RWPE2 (cell line): ENCODE measurements around the gene ZSCAN12.

Experiments
- ATAC-seq: fragments of 200-7000 bp; cut with Tn5 transposase; 3 replicates; pipeline ENCODE4 v1.9.1; 2021; ENCODE audit warnings: low read depth
- DNase-seq: peaks from one replicate; pipeline ENCODE4 v3.0.0-alpha.2; 2020; ENCODE audit warnings: low spot score
- H3K27ac ChIP-seq: fragments of 450-650 bp; 2 replicates; pipeline ENCODE4 v1.5.1; 2017; ENCODE audit warnings: mild to moderate bottlenecking; ENCODE audit not compliant: poor library complexity, severe bottlenecking
- H3K27me3 ChIP-seq: fragments of 250-450 bp; sonication (Bioruptor Pico); 2 replicates; pipeline ENCODE4 v1.5.1; 2021; ENCODE audit warnings: mild to moderate bottlenecking, moderate library complexity; ENCODE audit not compliant: insufficient read depth, poor library complexity, severe bottlenecking
- H3K36me3 ChIP-seq: fragments of 250-450 bp; sonication (Bioruptor Pico); 2 replicates; pipeline ENCODE4 v1.5.1; 2020; ENCODE audit warnings: low read depth, mild to moderate bottlenecking, moderate library complexity
- H3K4me1 ChIP-seq: fragments of 250-450 bp; sonication (Bioruptor Pico); 2 replicates; pipeline ENCODE4 v1.5.1; 2021; ENCODE audit warnings: mild to moderate bottlenecking, moderate library complexity; ENCODE audit not compliant: insufficient read depth, poor library complexity, severe bottlenecking
- H3K4me3 ChIP-seq: fragments of 250-450 bp; sonication (Bioruptor Pico); 2 replicates; pipeline ENCODE4 v1.5.1; 2021; ENCODE audit warnings: mild to moderate bottlenecking, moderate library complexity; ENCODE audit not compliant: severe bottlenecking
- H3K9me3 ChIP-seq: fragments of 250-450 bp; sonication (Bioruptor Pico); 2 replicates; pipeline ENCODE4 v1.5.1; 2021; ENCODE audit warnings: mild to moderate bottlenecking, moderate library complexity; ENCODE audit not compliant: severe bottlenecking
- CTCF ChIP-seq: fragments of 450-650 bp; IDR thresholded peaks from one replicate; pipeline ENCODE4 v1.5.1; 2017; ENCODE audit warnings: mild to moderate bottlenecking, moderate library complexity; ENCODE audit not compliant: poor library complexity, severe bottlenecking

ZSCAN12 gene

GRCh38 chr6:28343898-28344677, 55.5 kb downstream of the ZSCAN12 start:
- DNase-seq (no peak), ATAC-seq (no peak)
- peaks cover under 1% of the 10 kb centered on the region for H3K4me1 ChIP-seq
- no peak overlapping the region for H3K4me3 ChIP-seq
- H3K27me3 ChIP-seq: no peaks in the 10 kb centered on the region
- H3K36me3 ChIP-seq: no peaks in the 10 kb centered on the region
- TF ChIP-seq CTCF: no peak
- H3K9me3 ChIP-seq: no peaks in the 10 kb centered on the region
- no peak overlapping the region for H3K27ac ChIP-seq

- ATAC-seq: no peak
- peaks cover 4% of the 10 kb centered on the region for H3K4me1 ChIP-seq
- H3K9me3 ChIP-seq: no peaks in the 10 kb centered on the region
- no peak for DNase-seq
- TF ChIP-seq CTCF: no peak
- no peaks in the 10 kb centered on the region for H3K36me3 ChIP-seq
- H3K27me3 ChIP-seq: no peaks in the 10 kb centered on the region
- no peak overlapping the region for H3K4me3 ChIP-seq
- no peak overlapping the region for H3K27ac ChIP-seq
Measured at GRCh38 chr6:28340310-28341095, 59.0 kb downstream of the ZSCAN12 start.

GRCh38 chr6:28337121-28337520, 62.4 kb downstream of the ZSCAN12 start:
- no peaks in the 10 kb centered on the region for H3K36me3 ChIP-seq
- ATAC-seq (no peak), DNase-seq (no peak)
- H3K4me3 ChIP-seq: no peak overlapping the region
- H3K9me3 ChIP-seq: no peaks in the 10 kb centered on the region
- H3K27me3 ChIP-seq: no peaks in the 10 kb centered on the region
- no peak for TF ChIP-seq CTCF
- peaks cover 4% of the 10 kb centered on the region for H3K4me1 ChIP-seq
- H3K27ac ChIP-seq: peak overlapping the region; percentile 66

- DNase-seq (no peak), ATAC-seq (peak; percentile 6; the same call in 1 of the 3 replicates)
- TF ChIP-seq CTCF: no peak
- H3K9me3 ChIP-seq: no peaks in the 10 kb centered on the region
- no peaks in the 10 kb centered on the region for H3K27me3 ChIP-seq
- peak overlapping the region; percentile 44 for H3K4me3 ChIP-seq
- peak overlapping the region; percentile 66 for H3K27ac ChIP-seq
- peaks cover 4% of the 10 kb centered on the region for H3K4me1 ChIP-seq
- H3K36me3 ChIP-seq: no peaks in the 10 kb centered on the region
Measured at GRCh38 chr6:28336284-28337120, 63.0 kb downstream of the ZSCAN12 start.
